Posterior vena cava (tissue), 2 donors: ENCODE results near the gene NUP155. TPM values are rescaled to one million over a fixed set of nuclear protein-coding genes. Genes with fewer than 3 reads are reported as not detected.
"Not testable (repeated sequence)": the region's sequence is repeated elsewhere in the genome, so short reads cannot be mapped to it uniquely, and the experiment has no call there.

Experiments
- DNase-seq: peaks from one replicate; pipeline ENCODE4 v3.0.0-alpha.2; 2020; ENCODE audit warnings: low spot score
- intact Hi-C, 2 donors: fragments of 100-400 bp; cut with DNase I; formaldehyde crosslinking; loops; one replicate each; pipeline versions ENCODE4 v1.14.1 to v1.14.2; 2022 to 2023
- total RNA-seq, 2 donors: library from RNA; stranded (reverse); fragmentation: NEBNext Ultra II Directional; extraction: Animal tissue kit (Norgen Biotek cat#: 25700); gene quantifications; one replicate each; pipeline ENCODE4 v1.2.1, GENCODE V29; 2021
- donor health status: DM: yes; HTN: yes; CAD: no.
- donor health status: DM: yes; HTN: yes; CAD: no.

NUP155 gene
- total RNA-seq, 2 donors from 2014 or later, result 18.2 to 18.4 TPM

- intact Hi-C loops, result no loop called here
- DNase-seq, result no peak
Measured at GRCh38 chr5:37308793-37309192, 62.1 kb downstream of the NUP155 start.

- intact Hi-C loops, result no loop called here
Measured at GRCh38 chr5:37304888-37305287, 66.0 kb downstream of the NUP155 start.

GRCh38 chr5:37296313-37296712, 74.6 kb downstream of the NUP155 start:
- DNase-seq, intact Hi-C loops: not testable (repeated sequence)

More at GRCh38 chr5:37304888-37305287, 66.0 kb downstream of the NUP155 start:
- no peak for DNase-seq

GRCh38 chr5:37283214-37283820, 87.6 kb downstream of the NUP155 start:
- intact Hi-C loops, result no loop called here
- no peak for DNase-seq

- intact Hi-C loops, result no loop called here
- DNase-seq, result no peak
Measured at GRCh38 chr5:37275511-37275910, 95.4 kb downstream of the NUP155 start.

GRCh38 chr5:37272511-37272910, 98.4 kb downstream of the NUP155 start:
- no peak for DNase-seq
- intact Hi-C loops, result no loop called here

- intact Hi-C loops, result loop anchor here in 1 of 2 donors (5.0 kb wide), 1 partner anchor 124 kb away; no protein-coding TSS in a partner anchor
- not testable (repeated sequence) for DNase-seq
Measured at GRCh38 chr5:37268100-37268499, 102.8 kb downstream of the NUP155 start.

GRCh38 chr5:37255774-37256358, 115.0 kb downstream of the NUP155 start:
- intact Hi-C loops, result no loop called here
- DNase-seq, result no peak

GRCh38 chr5:37254581-37254980, 116.3 kb downstream of the NUP155 start:
- intact Hi-C loops, result no loop called here
- DNase-seq, result no peak

GRCh38 chr5:37251665-37252064, 119.2 kb downstream of the NUP155 start:
- DNase-seq, result no peak
- intact Hi-C loops, result no loop called here

GRCh38 chr5:37249815-37250164, 121.1 kb downstream of the NUP155 start:
- no peak for DNase-seq
- intact Hi-C loops, result no loop called here

GRCh38 chr5:37248970-37249814, 121.7 kb downstream of the NUP155 start, which contains the start of gene CPLANE1:
Gene CPLANE1 (minus strand): TSS chr5:37249376. CDS start chr5:37247698, 1,678 bp downstream.
- DNase-seq, result peak; percentile 92
- intact Hi-C loops, result no loop called here

- DNase-seq, result no peak
- intact Hi-C loops, result no loop called here
Measured at GRCh38 chr5:37248421-37248969, 122.4 kb downstream of the NUP155 start.

- no peak for DNase-seq
- intact Hi-C loops, result no loop called here
Measured at GRCh38 chr5:37247496-37247895, 123.4 kb downstream of the NUP155 start.

- intact Hi-C loops, result no loop called here
- DNase-seq, result no peak
Measured at GRCh38 chr5:37247036-37247435, 123.9 kb downstream of the NUP155 start.

Other genes with a start within 250 kb of the NUP155 start
- gene CPLANE1, start 121.7 kb downstream of the NUP155 start, total RNA-seq, result 10 to 100 TPM; 21.4 to 23.2 TPM
- 10 to 100 TPM; 23.2 to 24.8 TPM for gene WDR70, start 8.2 kb upstream of the NUP155 start, total RNA-seq